HepG2 (cell line): ENCODE data around the gene HNRNPA1. TPM values are rescaled to one million over a fixed set of nuclear protein-coding genes. Genes with fewer than 3 reads are reported as not detected.

Experiments
- BCLAF1 ChIP-seq: fragments of 450-650 bp; IDR thresholded peaks from 2 replicates; pipeline ENCODE4 v1.6.1; 2017; ENCODE audit warnings: mild to moderate bottlenecking
- GPBP1L1 ChIP-seq: sonication (generic); formaldehyde crosslinking; IDR thresholded peaks from 2 replicates; pipeline ENCODE4 v1.5.0; 2020; ENCODE audit warnings: mild to moderate bottlenecking, missing genetic modification reagents
- KDM4B ChIP-seq: sonication (generic); formaldehyde crosslinking; IDR thresholded peaks from 2 replicates; pipeline ENCODE4 v1.4.0; 2020; ENCODE audit warnings: missing genetic modification reagents
- MED1 ChIP-seq: sonication (generic); formaldehyde crosslinking; IDR thresholded peaks from 2 replicates; pipeline ENCODE4 v1.4.0; 2020; ENCODE audit warnings: missing genetic modification reagents
- NFIC ChIP-seq: IDR thresholded peaks from 2 replicates; pipeline ENCODE4 v1.6.1; 2012; ENCODE audit warnings: mild to moderate bottlenecking, low read length, inconsistent platforms
- NFKB2 ChIP-seq: sonication (generic); formaldehyde crosslinking; IDR thresholded peaks from 2 replicates; pipeline ENCODE4 v1.4.0; 2020; ENCODE audit warnings: missing genetic modification reagents, borderline replicate concordance
- PAX8 ChIP-seq: sonication (generic); formaldehyde crosslinking; IDR thresholded peaks from 2 replicates; pipeline ENCODE4 v1.8.0; 2022; ENCODE audit warnings: mild to moderate bottlenecking, missing genetic modification reagents, borderline replicate concordance
- POLR2AphosphoS2 ChIP-seq: IDR thresholded peaks from 2 replicates; pipeline ENCODE4 v1.6.1; 2011; ENCODE audit warnings: low read depth, low read length, improper control_type of control experiment
- RCOR2 ChIP-seq: IDR thresholded peaks from 2 replicates; pipeline ENCODE4 v1.6.1; 2016; ENCODE audit warnings: missing biosample characterization, missing genetic modification reagents
- SMARCE1 ChIP-seq: fragments of 450-650 bp; IDR thresholded peaks from 2 replicates; pipeline ENCODE4 v1.6.1; 2017; ENCODE audit warnings: borderline replicate concordance
- SUZ12 ChIP-seq: fragments of 150-350 bp; IDR thresholded peaks from 2 replicates; pipeline ENCODE4 v1.6.1; 2014; ENCODE audit warnings: low read depth, low read length
- TBP ChIP-seq: sonication (generic); formaldehyde crosslinking; IDR thresholded peaks from 2 replicates; pipeline ENCODE4 v1.5.0; 2020; ENCODE audit warnings: missing genetic modification reagents
- TEAD3 ChIP-seq: optimal IDR thresholded peaks from 2 replicates; pipeline ENCODE3; 2016; ENCODE audit warnings: borderline replicate concordance
- WIZ ChIP-seq: sonication (generic); formaldehyde crosslinking; IDR thresholded peaks from 2 replicates; pipeline ENCODE4 v1.5.1; 2020; ENCODE audit warnings: mild to moderate bottlenecking, missing genetic modification reagents
- ZBTB3 ChIP-seq: sonication (generic); formaldehyde crosslinking; IDR thresholded peaks from 2 replicates; pipeline ENCODE4 v1.4.0; 2020; ENCODE audit warnings: low read depth, mild to moderate bottlenecking, moderate library complexity, missing genetic modification reagents, borderline replicate concordance
- ZMYM4 ChIP-seq: sonication (generic); formaldehyde crosslinking; IDR thresholded peaks from 2 replicates; pipeline ENCODE4 v1.8.1; 2023; ENCODE audit warnings: mild to moderate bottlenecking, missing genetic modification reagents
- ZNF318 ChIP-seq: sonication (generic); formaldehyde crosslinking; IDR thresholded peaks from 2 replicates; pipeline ENCODE4 v1.4.0; 2020; ENCODE audit warnings: mild to moderate bottlenecking, missing genetic modification reagents
- polyA plus RNA-seq, 8 experiments: library from polyadenylated mRNA; depleted of rRNA in 3 of 8; stranded (reverse) in 7 of 8; unstranded in 1 of 8; fragments of >200 nt; fragmentation: Illumina TruSeq in 4 of 8; extraction: Trizol in 4 of 8; gene quantifications; 2 replicates each; pipeline versions ENCODE4 v1.2.1 to v1.2.3, GENCODE V29; 2011 to 2016; ENCODE audit warnings: low read depth in 4 of 8, missing spikeins in 1 of 8, mixed read lengths in 1 of 8; ENCODE audit not compliant: insufficient read depth in 1 of 8
- total RNA-seq, 5 experiments: library from RNA; depleted of rRNA; stranded (reverse); fragments of >200 nt; fragmentation: Illumina TruSeq; extraction: Trizol; gene quantifications; 2 replicates each; pipeline ENCODE4 v1.2.3, GENCODE V29; 2016; ENCODE audit warnings: low read depth in 1 of 5

The HNRNPA1 gene
- total and polyA plus RNA-seq, 2 of the 13 experiments (the other 11 are each of a cell fraction or from before 2014, with no cell fraction given) = 535 to 1,820 TPM

GRCh38 chr12:54294152-54294952, 13.8 kb downstream of the HNRNPA1 start (continued):
- TF ChIP-seq BCLAF1 = no peak
- TF ChIP-seq WIZ (CRISPR knock-in tag) = no peak
- TF ChIP-seq GPBP1L1 (CRISPR knock-in tag) = no peak
- TF ChIP-seq SUZ12 = no peak
- no peak for TF ChIP-seq PAX8 (CRISPR knock-in tag)
- no peak for TF ChIP-seq SMARCE1
- TF ChIP-seq MED1 (CRISPR knock-in tag) = no peak; the same call in 1 of the 2 replicates
- TF ChIP-seq NFKB2 = no peak
- no peak for TF ChIP-seq POLR2AphosphoS2
- peak; percentile 32; the same call in 1 of the 2 replicates for TF ChIP-seq RCOR2 (CRISPR knock-in tag)
- 0 out of 2 replicates have a peak, but pooled peaks have one; percentile 30 for TF ChIP-seq KDM4B (CRISPR knock-in tag)
- TF ChIP-seq ZMYM4 (CRISPR knock-in tag) = peak; percentile 79
- TF ChIP-seq ZBTB3 (CRISPR knock-in tag) = no peak
- TF ChIP-seq TBP (CRISPR knock-in tag) = no peak
- peak; percentile 46 for TF ChIP-seq TEAD3 (CRISPR knock-in tag)
- no peak for TF ChIP-seq NFIC
- TF ChIP-seq ZNF318 (CRISPR knock-in tag) = no peak
